HG02973 (cell line): ENCODE measurements around the gene KLF18.
"Not testable (repeated sequence)": the region's sequence is repeated elsewhere in the genome, so short reads cannot be mapped to it uniquely, and the experiment has no call there.

Experiments used
- ATAC-seq: cut with Tn5 transposase; IDR thresholded peaks from one replicate; pipeline ENCODE4 v1.9.1; 2021; ENCODE audit warnings: moderate library complexity; ENCODE audit not compliant: unreplicated experiment

KLF18 gene

GRCh38 chr1:44141531-44141930 lies at the start of gene KLF18:
KLF18 (minus strand) TSS chr1:44141631; CDS start chr1:44141631, 0 bp downstream.
- ATAC-seq, result no peak

GRCh38 chr1:44174630-44175029 lies 33.2 kb upstream of the KLF18 start:
- ATAC-seq, result no peak

- no peak for ATAC-seq
These were observed 28.9 kb upstream of the KLF18 start for GRCh38 chr1:44170281-44170823.

- no peak for ATAC-seq
These were observed 27.2 kb upstream of the KLF18 start for GRCh38 chr1:44168520-44169098.

- ATAC-seq, result no peak
These were observed 20.1 kb upstream of the KLF18 start for GRCh38 chr1:44161546-44161945.

GRCh38 chr1:44158871-44159270 lies 17.4 kb upstream of the KLF18 start:
- no peak for ATAC-seq

GRCh38 chr1:44157903-44158302 lies 16.5 kb upstream of the KLF18 start:
- no peak for ATAC-seq

- no peak for ATAC-seq
These were observed 12.6 kb upstream of the KLF18 start for GRCh38 chr1:44154049-44154448.

- ATAC-seq, result no peak
These were observed 11.3 kb upstream of the KLF18 start for GRCh38 chr1:44152692-44153091.

- no peak for ATAC-seq
These were observed 10.4 kb upstream of the KLF18 start for GRCh38 chr1:44151808-44152207.

- ATAC-seq, result no peak
These were observed 9.9 kb upstream of the KLF18 start for GRCh38 chr1:44151332-44151731.

GRCh38 chr1:44147582-44147981 lies 6.2 kb upstream of the KLF18 start:
- no peak for ATAC-seq

- ATAC-seq, result no peak
These were observed 5.3 kb upstream of the KLF18 start for GRCh38 chr1:44146536-44147361.

GRCh38 chr1:44144962-44145756 lies 3.7 kb upstream of the KLF18 start:
- no peak for ATAC-seq

GRCh38 chr1:44139565-44139964 lies 1.9 kb downstream of the KLF18 start:
- ATAC-seq, result not testable (repeated sequence)

GRCh38 chr1:44138239-44138638 lies 3.2 kb downstream of the KLF18 start:
- no peak for ATAC-seq

- ATAC-seq, result no peak
These were observed 5.5 kb downstream of the KLF18 start for GRCh38 chr1:44135886-44136285.

- ATAC-seq, result no peak
These were observed 7.1 kb downstream of the KLF18 start for GRCh38 chr1:44134071-44134920.

GRCh38 chr1:44131411-44131810 lies 10.0 kb downstream of the KLF18 start:
- no peak for ATAC-seq
